GM12878 (cell line): ENCODE results near the gene FAM78A. TPM values are rescaled to one million over a fixed set of nuclear protein-coding genes. Genes with fewer than 3 reads are reported as not detected.

Experiments
- ATAC-seq: fragments of 200-7000 bp; cut with Tn5 transposase; 3 replicates; pipeline ENCODE4 v1.9.1; 2020; ENCODE audit warnings: mild to moderate bottlenecking, moderate library complexity
- BruUV-seq: library from RNA; stranded (reverse); fragments of 400-500 nt; replicated peaks from 2 replicates; lab custom pipeline; 2021; lab: Mats Ljungman, UMichigan
- CTCF ChIA-PET: fragments of 300-600 bp; sonication (Branson Sonifier 250); formaldehyde crosslinking; extraction: SDS; loops from one replicate; lab custom pipeline; 2021; ENCODE audit warnings: inconsistent platforms; lab: Yijun Ruan, JAX
- POLR2A ChIA-PET: fragments of 350-600 bp; formaldehyde crosslinking; extraction: SDS; loops from one replicate; lab custom pipeline; 2021; ENCODE audit warnings: inconsistent platforms; lab: Charles Lee
- RAD21 ChIA-PET: fragments of 300-600 bp; sonication (Branson Sonifier 250); formaldehyde crosslinking; loops from one replicate; lab custom pipeline; 2023; ENCODE audit warnings: antibody characterized with exemption; ENCODE audit not compliant: unreplicated experiment; lab: Charles Lee
- SMC1A ChIA-PET: fragments of 300-600 bp; sonication (Branson Sonifier 250); formaldehyde crosslinking; loops from one replicate; lab custom pipeline; 2023; ENCODE audit not compliant: unreplicated experiment, uncharacterized antibody; lab: Charles Lee
- DNase-seq: peaks from one replicate; pipeline ENCODE4 v3.0.0-alpha.2; 2011; ENCODE audit warnings: low read depth, low spot score
- FAIRE-seq: peaks from 3 replicates; lab custom pipeline; 2011; peaks lifted over from hg19 to GRCh38; lab: Jason Lieb, UNC
- H2AFZ ChIP-seq: 2 replicates; pipeline ENCODE4 v1.6.0; 2011; ENCODE audit warnings: low read depth, low read length, control low read depth; ENCODE audit not compliant: control insufficient read depth
- H3K27ac ChIP-seq: 2 replicates; pipeline ENCODE4 v1.5.1; 2011; ENCODE audit warnings: control low read depth; ENCODE audit not compliant: control insufficient read depth, insufficient read depth
- H3K27me3 ChIP-seq, 2 experiments: replicated peaks in 1 of 2; 2 replicates each; pipeline versions ENCODE4 v1.6.0 to v1.6.1; 2011; ENCODE audit warnings: low read length in 1 of 2; ENCODE audit not compliant: control insufficient read depth in 2 of 2, insufficient read depth in 2 of 2
- H3K36me3 ChIP-seq, 2 experiments: 2 replicates each; pipeline ENCODE4 v1.5.1; 2011; ENCODE audit warnings: low read length in 1 of 2; ENCODE audit not compliant: control insufficient read depth in 2 of 2, insufficient read depth in 2 of 2
- H3K4me1 ChIP-seq: 2 replicates; pipeline ENCODE4 v1.6.1; 2011; ENCODE audit warnings: mild to moderate bottlenecking, low read length, moderate library complexity, mixed read lengths; ENCODE audit not compliant: control insufficient read depth, insufficient read depth
- H3K4me2 ChIP-seq: 2 replicates; pipeline ENCODE4 v1.6.0; 2011; ENCODE audit warnings: control low read depth; ENCODE audit not compliant: control insufficient read depth, insufficient read depth
- H3K4me3 ChIP-seq: fragments of 200-600 bp; sonication (generic); 2 replicates; pipeline ENCODE4 v1.5.1; 2016
- H3K79me2 ChIP-seq: 2 replicates; pipeline ENCODE4 v1.6.0; 2011; ENCODE audit warnings: low read length; ENCODE audit not compliant: control insufficient read depth, insufficient read depth
- H3K9ac ChIP-seq: 2 replicates; pipeline ENCODE4 v1.8.0; 2011; ENCODE audit warnings: low read length, control low read depth, mixed read lengths; ENCODE audit not compliant: control insufficient read depth, insufficient read depth
- H3K9me3 ChIP-seq: replicated peaks from 3 replicates; pipeline ENCODE4 v1.5.1; 2011; ENCODE audit warnings: mild to moderate bottlenecking, low read length; ENCODE audit not compliant: control insufficient read depth, insufficient read depth
- H4K20me1 ChIP-seq: 2 replicates; pipeline ENCODE4 v1.6.0; 2011; ENCODE audit not compliant: control insufficient read depth, insufficient read depth
- ASH2L ChIP-seq: fragments of 300-600, 200-600 bp; sonication (generic); IDR thresholded peaks from 2 replicates; pipeline ENCODE4 v1.6.1; 2017; ENCODE audit warnings: low read depth, mild to moderate bottlenecking, borderline replicate concordance
- ATF2 ChIP-seq: IDR thresholded peaks from 2 replicates; pipeline ENCODE4 v1.6.1; 2012; ENCODE audit warnings: low read length, inconsistent platforms
- CBX3 ChIP-seq: fragments of 200-600 bp; sonication (generic); IDR thresholded peaks from 2 replicates; pipeline ENCODE4 v1.6.1; 2016; ENCODE audit warnings: low read depth, borderline replicate concordance
- CHD2 ChIP-seq: IDR thresholded peaks from 2 replicates; pipeline ENCODE4 v1.6.1; 2011; ENCODE audit warnings: low read depth, low read length, improper control_type of control experiment, borderline replicate concordance
- ELK1 ChIP-seq: IDR thresholded peaks from 2 replicates; pipeline ENCODE4 v1.6.1; 2012; ENCODE audit warnings: low read depth, low read length, improper control_type of control experiment
- FOXK2 ChIP-seq: fragments of 450-650 bp; IDR thresholded peaks from 2 replicates; pipeline ENCODE4 v1.6.1; 2017; ENCODE audit warnings: mild to moderate bottlenecking, moderate library complexity
- HDAC2 ChIP-seq: fragments of 200-600 bp; sonication (generic); IDR thresholded peaks from 2 replicates; pipeline ENCODE4 v1.6.1; 2017
- JUND ChIP-seq: IDR thresholded peaks from 2 replicates; pipeline ENCODE4 v1.6.1; 2012; ENCODE audit warnings: low read depth, mild to moderate bottlenecking, low read length, improper control_type of control experiment, moderate library complexity
- MYB ChIP-seq: fragments of 150-350 bp; IDR thresholded peaks from 2 replicates; pipeline ENCODE4 v1.6.1; 2014; ENCODE audit warnings: mild to moderate bottlenecking, low read depth, low read length, borderline replicate concordance
- MYC ChIP-seq: IDR thresholded peaks from 2 replicates; pipeline ENCODE4 v1.6.1; 2011; ENCODE audit warnings: mild to moderate bottlenecking, low read length, moderate library complexity, inconsistent platforms; ENCODE audit not compliant: insufficient read depth, insufficient replicate concordance, insufficient read length, severe bottlenecking
- NFXL1 ChIP-seq: fragments of 450-650 bp; IDR thresholded peaks from 2 replicates; pipeline ENCODE4 v1.6.1; 2017; ENCODE audit warnings: antibody characterized with exemption, mild to moderate bottlenecking, borderline replicate concordance
- NRF1 ChIP-seq: conservative IDR thresholded peaks from 2 replicates; pipeline ENCODE4 v1.6.1; 2011; ENCODE audit warnings: mild to moderate bottlenecking, low read depth, low read length, improper control_type of control experiment
- POLR2A ChIP-seq: IDR thresholded peaks from 2 replicates; pipeline ENCODE4 v1.6.1; 2011; ENCODE audit warnings: low read depth, mild to moderate bottlenecking, low read length
- SMC3 ChIP-seq: IDR thresholded peaks from 2 replicates; pipeline ENCODE4 v1.6.1; 2011; ENCODE audit warnings: low read length, improper control_type of control experiment, borderline replicate concordance
- SPI1 ChIP-seq: IDR thresholded peaks from 2 replicates; pipeline ENCODE4 v1.6.1; 2011; ENCODE audit warnings: low read depth, mild to moderate bottlenecking, low read length, moderate library complexity, borderline replicate concordance; ENCODE audit not compliant: insufficient read depth
- TCF12 ChIP-seq: IDR thresholded peaks from 2 replicates; pipeline ENCODE4 v1.6.1; 2011; ENCODE audit warnings: low read depth, mild to moderate bottlenecking, low read length
- WRNIP1 ChIP-seq: IDR thresholded peaks from 2 replicates; pipeline ENCODE4 v1.6.1; 2011; ENCODE audit warnings: low read depth, low read length, improper control_type of control experiment, borderline replicate concordance
- ZNF217 ChIP-seq: fragments of 450-650 bp; IDR thresholded peaks from 2 replicates; pipeline ENCODE4 v1.6.1; 2017; ENCODE audit warnings: antibody characterized with exemption, mild to moderate bottlenecking
- WGBS: methylation state at CpG from one replicate; pipeline ENCODE4 v1.1.6; 2016; ENCODE audit warnings: low lambda C conversion rate; ENCODE audit not compliant: insufficient replicate concordance, insufficient coverage; ENCODE audit errors: missing lambda C conversion rate; 5-methylcytosine and 5-hydroxymethylcytosine counted together
- in situ Hi-C: fragments of 300-500 bp; cut with MboI; formaldehyde crosslinking; loops from 9 replicates; pipeline ENCODE4 v1.14.3; 2018; ENCODE audit warnings: mixed read lengths
- intact Hi-C: fragments of 100-400 bp; cut with micrococcal nuclease; formaldehyde crosslinking; loops from one replicate; pipeline ENCODE4 v1.14.2; 2022; ENCODE audit not compliant: unreplicated experiment
- polyA plus RNA-seq, 11 experiments: library from polyadenylated mRNA; depleted of rRNA in 4 of 11; unstranded in 6 of 11; stranded (reverse) in 5 of 11; fragments of >200 nt; fragmentation: Nextera tagmentation in 4 of 11; fragmentation: Illumina TruSeq in 1 of 11; extraction: Ambion mirVana in 4 of 11; extraction: Trizol in 1 of 11; gene quantifications; 1 replicate in 1 of 11; 2 replicates in 10 of 11; pipeline versions ENCODE4 v1.2.1 to v1.2.3, GENCODE V29; 2011 to 2016; ENCODE audit warnings: inconsistent platforms in 2 of 11, missing spikeins in 2 of 11, low read depth in 1 of 11
- total RNA-seq, 4 experiments: library from RNA; depleted of rRNA in 3 of 4; stranded (reverse); fragments of >200 nt in 3 of 4; fragmentation: Illumina TruSeq in 1 of 4; extraction: Trizol in 1 of 4; gene quantifications; 2 replicates each; pipeline versions ENCODE4 v1.2.1 to v1.2.3, GENCODE V29; 2013 to 2021

FAM78A gene
- total and polyA plus RNA-seq, 10 of the 15 experiments (the other 5 are each of a cell fraction or from before 2014, with no cell fraction given) = 0.18 to 32.5 (median 12.2) TPM

- Histone ChIP-seq H3K4me1 (0 out of 2 replicates have a peak, but pooled peaks cover 3% of the 10 kb centered on the region), H3K9me3 (no peaks in the 10 kb centered on the region), H3K27me3 (peaks cover 5 to 6% of the 10 kb centered on the region in 2 experiments; a peak in 3 of 4 replicates), H3K27ac (no peak overlapping the region), H4K20me1 (no peaks in the 10 kb centered on the region), H3K79me2 (peaks cover 22% of the 10 kb centered on the region), H3K36me3 (no peaks in the 10 kb centered on the region), H3K4me3 (no peak overlapping the region), H3K9ac (no peak overlapping the region), H2AFZ (no peak overlapping the region), H3K4me2 (no peak overlapping the region)
- BruUV-seq = no TSS peak
- RAD21 ChIA-PET = interaction anchor here (0.5 to 1.2 kb wide), 2 partner anchors 11 to 100 kb away, joined by 3 to 5 read pairs; no protein-coding TSS in a partner anchor
- intact Hi-C loops (no loop called here), in situ Hi-C loops (no loop called here)
- 51% methylated on average over 19 of the region's 19 CpGs for WGBS
- CTCF ChIA-PET = interaction anchor here (0.5 to 2.4 kb wide), 4 partner anchors 24 to 1963 kb away, joined by 3 to 10 read pairs (median 7); no protein-coding TSS in a partner anchor
- no peak for ATAC-seq
- SMC1A ChIA-PET = no interaction called here
- DNase-seq = no peak
- POLR2A ChIA-PET = interaction anchor here (0.8 to 1.1 kb wide), 2 partner anchors 9 to 24 kb away, joined by 3 read pairs; partner anchors contain the start of gene PLPP7
- FAIRE-seq = no peak
- no peak for TF ChIP-seq FOXK2
- TF ChIP-seq ASH2L = no peak
- no peak for TF ChIP-seq CHD2
- TF ChIP-seq TCF12 = no peak
- TF ChIP-seq ZNF217 = no peak
- no peak for TF ChIP-seq CBX3
- no peak for TF ChIP-seq NRF1
- TF ChIP-seq HDAC2 = no peak
- TF ChIP-seq SMC3 = no peak
- TF ChIP-seq SPI1 = no peak
- no peak for TF ChIP-seq NFXL1
- no peak for TF ChIP-seq WRNIP1
- TF ChIP-seq MYC = no peak
- no peak for TF ChIP-seq POLR2A
- TF ChIP-seq MYB = no peak
- TF ChIP-seq JUND = no peak
- no peak for TF ChIP-seq ATF2
- no peak for TF ChIP-seq ELK1
Observed at GRCh38 chr9:131279863-131280570, 3.7 kb upstream of the FAM78A start.
